Lower leg skin (tissue), 4 donors: Measurements from ENCODE around the gene DNAJC17. TPM values are rescaled to one million over a fixed set of nuclear protein-coding genes. Genes with fewer than 3 reads are reported as not detected.

Experiments
- DNase-seq, 2 donors: peaks; one replicate each; pipeline ENCODE4 v3.0.0-alpha.2; 2019; ENCODE audit warnings: low spot score in 2 of 2
- H3K4me3 ChIP-seq: fragments of 200-600 bp; sonication (generic); 2 replicates; pipeline ENCODE4 v1.5.1; 2017; ENCODE audit warnings: mild to moderate bottlenecking, low read depth; ENCODE audit not compliant: poor library complexity, severe bottlenecking
- CTCF ChIP-seq, 3 donors: fragments of 450-650 bp; IDR thresholded peaks; one replicate each; pipeline ENCODE4 v1.5.1; 2016; ENCODE audit warnings: antibody characterized with exemption in 3 of 3, mild to moderate bottlenecking in 3 of 3, moderate library complexity in 2 of 3
- POLR2A ChIP-seq, 2 donors: fragments of 450-650 bp; IDR thresholded peaks; one replicate each; pipeline ENCODE4 v1.6.1; 2016 to 2017; ENCODE audit warnings: antibody characterized with exemption in 2 of 2, mild to moderate bottlenecking in 1 of 2, moderate library complexity in 1 of 2
- WGBS, 2 donors: methylation state at CpG; one replicate each; pipeline ENCODE4 v1.1.5; 2018; 5-methylcytosine and 5-hydroxymethylcytosine counted together
- intact Hi-C: fragments of 100-400 bp; cut with DNase I; formaldehyde crosslinking; loops from one replicate; pipeline ENCODE4 v1.15.0; 2023; ENCODE audit warnings: low total_unique reads
- total RNA-seq, 4 donors: library from RNA; depleted of rRNA; stranded (reverse); fragments of >200 nt; gene quantifications; one replicate each; pipeline ENCODE4 v1.1.0, GENCODE V29; 2016

The DNAJC17 gene
- total RNA-seq, 4 donors from 2014 or later = 16.5 to 53.1 (median 29.3) TPM

GRCh38 chr15:40751745-40752144, 55.5 kb downstream of the DNAJC17 start:
- 93 to 96% methylated on average over 12 of the region's 12 CpGs for WGBS, 2 donors
- H3K4me3 ChIP-seq = no peak overlapping the region
- intact Hi-C loops = no loop called here
- TF ChIP-seq CTCF (IDR thresholded peaks at IDR 0.05) (no peak), POLR2A (IDR thresholded peaks at IDR 0.05) (no peak)
- DNase-seq = no peak

GRCh38 chr15:40750885-40751284, 56.4 kb downstream of the DNAJC17 start:
- H3K4me3 ChIP-seq = no peak overlapping the region
- no peak for TF ChIP-seq POLR2A (IDR thresholded peaks at IDR 0.05)
- TF ChIP-seq CTCF (IDR thresholded peaks at IDR 0.05) = no peak
- intact Hi-C loops = no loop called here
- WGBS, 2 donors = 97% methylated on average over 4 of the region's 4 CpGs
- no peak for DNase-seq

- no peak overlapping the region for H3K4me3 ChIP-seq
- DNase-seq = no peak
- WGBS, 2 donors = 94 to 96% methylated on average over 4 of the region's 4 CpGs
- intact Hi-C loops = loop anchor here (5.0 kb wide), 1 partner anchor 33 kb away; no protein-coding TSS in a partner anchor
- TF ChIP-seq CTCF (IDR thresholded peaks at IDR 0.05) = no peak
- TF ChIP-seq POLR2A (IDR thresholded peaks at IDR 0.05) = no peak
These were observed 58.1 kb downstream of the DNAJC17 start for GRCh38 chr15:40749151-40749630.

- H3K4me3 ChIP-seq = no peak overlapping the region
- intact Hi-C loops = loop anchor here (5.0 kb wide), 1 partner anchor 34 kb away; no protein-coding TSS in a partner anchor
- no peak for DNase-seq
- TF ChIP-seq POLR2A (IDR thresholded peaks at IDR 0.05) (no peak), CTCF (IDR thresholded peaks at IDR 0.05) (no peak)
- 67% methylated on average over 7 of the region's 7 CpGs for whole genome bisulfite sequencing, 2 donors
These were observed 59.3 kb downstream of the DNAJC17 start for GRCh38 chr15:40747685-40748631.

- intact Hi-C loops = loop anchor here (5.0 kb wide), 1 partner anchor 35 kb away; no protein-coding TSS in a partner anchor
- 68 to 75% methylated on average over 3 of the region's 3 CpGs for WGBS, 2 donors
- no peak for DNase-seq
- no peak for TF ChIP-seq CTCF (IDR thresholded peaks at IDR 0.05)
- no peak for TF ChIP-seq POLR2A (IDR thresholded peaks at IDR 0.05)
- H3K4me3 ChIP-seq = no peak overlapping the region
These were observed 60.3 kb downstream of the DNAJC17 start for GRCh38 chr15:40746916-40747418.
